ENCODE results near the gene SECTM1.

Gene SECTM1

DNA sequence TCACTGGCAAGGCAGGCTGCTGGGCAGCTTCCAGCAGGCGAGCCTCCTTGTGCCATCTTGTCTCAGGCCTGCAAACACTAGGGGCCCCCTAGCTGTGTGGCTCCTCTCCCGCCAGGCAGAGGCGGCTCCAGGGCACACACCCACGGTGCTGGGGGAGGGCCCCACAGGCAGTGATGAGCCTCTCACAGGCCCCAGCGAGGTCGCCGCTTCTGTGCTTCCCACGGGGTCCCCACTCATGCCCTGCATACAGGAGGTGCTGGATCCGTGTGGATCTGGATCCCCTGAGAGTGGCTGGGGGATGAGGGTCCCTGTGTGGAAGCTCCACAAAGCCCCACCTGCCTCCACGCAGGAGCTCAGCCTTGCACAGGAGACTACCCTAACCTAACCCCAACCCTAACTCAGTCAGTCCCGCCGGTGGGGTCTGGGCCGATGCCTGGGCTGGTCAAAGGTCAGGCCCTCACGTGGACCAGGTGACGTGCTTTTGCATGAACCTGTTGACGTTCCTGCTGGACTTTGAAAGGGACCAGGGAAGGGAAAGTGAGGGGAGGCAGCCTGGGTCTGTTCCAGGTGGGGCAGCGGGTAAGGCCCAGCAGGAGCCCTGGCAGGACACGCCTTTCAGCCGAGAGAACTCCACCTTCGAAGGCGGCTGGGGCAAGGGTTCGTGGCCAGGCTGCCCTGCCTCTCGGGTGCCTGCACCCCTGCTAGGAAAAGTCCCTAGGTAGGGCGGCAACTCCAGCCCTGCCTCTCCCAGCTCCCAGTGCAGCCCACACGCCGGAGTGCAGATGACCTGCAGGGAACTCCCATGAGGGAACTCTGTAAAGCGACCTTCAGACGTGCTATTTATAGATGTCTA is 5.2 kb downstream of the SECTM1 start:
- DNase-seq (ENCODE audit: low read depth, low spot score): no peak

DNA sequence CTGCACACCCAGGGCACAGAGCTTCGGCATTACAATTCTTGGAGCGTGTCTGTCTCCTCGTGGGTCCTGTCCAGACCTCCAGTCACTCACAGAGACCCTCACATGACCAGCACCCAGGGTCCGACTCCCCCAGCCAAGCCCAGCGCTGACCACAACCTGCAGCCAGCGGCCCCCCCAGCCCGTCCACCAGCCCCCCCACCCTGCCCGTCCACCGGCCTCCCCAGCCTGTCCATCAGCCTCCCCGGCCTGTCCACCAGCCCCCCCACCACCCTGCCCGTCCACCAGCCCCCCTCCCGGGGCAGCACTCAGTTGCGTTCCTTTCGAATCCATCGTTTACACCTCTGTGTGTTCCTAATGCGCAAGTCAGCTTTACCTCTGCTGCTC is 5.8 kb downstream of the SECTM1 start:
- DNase-seq (ENCODE audit: low read depth, low spot score): no peak

DNA sequence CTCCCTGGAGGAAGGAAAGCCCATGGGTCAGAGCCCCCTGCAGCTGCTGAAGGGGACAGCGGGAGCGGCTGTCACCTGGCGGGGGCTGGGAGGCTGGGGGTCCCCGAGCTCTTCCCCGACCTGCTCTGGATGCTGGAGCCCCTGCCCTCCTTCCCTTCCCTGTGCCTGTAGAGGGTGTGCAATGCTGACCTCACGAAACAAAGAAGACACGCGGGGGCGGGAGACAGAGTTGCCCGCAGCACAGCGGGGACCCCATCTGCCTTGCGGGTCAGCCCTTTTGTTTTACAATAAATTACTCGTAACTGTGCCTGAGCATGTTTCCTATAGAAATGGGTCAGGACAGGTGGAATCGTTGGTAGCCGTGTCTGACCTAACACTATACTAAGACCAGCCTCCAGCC is 6.3 kb downstream of the SECTM1 start:
- DNase-seq (ENCODE audit: low read depth, low spot score): no peak

DNA sequence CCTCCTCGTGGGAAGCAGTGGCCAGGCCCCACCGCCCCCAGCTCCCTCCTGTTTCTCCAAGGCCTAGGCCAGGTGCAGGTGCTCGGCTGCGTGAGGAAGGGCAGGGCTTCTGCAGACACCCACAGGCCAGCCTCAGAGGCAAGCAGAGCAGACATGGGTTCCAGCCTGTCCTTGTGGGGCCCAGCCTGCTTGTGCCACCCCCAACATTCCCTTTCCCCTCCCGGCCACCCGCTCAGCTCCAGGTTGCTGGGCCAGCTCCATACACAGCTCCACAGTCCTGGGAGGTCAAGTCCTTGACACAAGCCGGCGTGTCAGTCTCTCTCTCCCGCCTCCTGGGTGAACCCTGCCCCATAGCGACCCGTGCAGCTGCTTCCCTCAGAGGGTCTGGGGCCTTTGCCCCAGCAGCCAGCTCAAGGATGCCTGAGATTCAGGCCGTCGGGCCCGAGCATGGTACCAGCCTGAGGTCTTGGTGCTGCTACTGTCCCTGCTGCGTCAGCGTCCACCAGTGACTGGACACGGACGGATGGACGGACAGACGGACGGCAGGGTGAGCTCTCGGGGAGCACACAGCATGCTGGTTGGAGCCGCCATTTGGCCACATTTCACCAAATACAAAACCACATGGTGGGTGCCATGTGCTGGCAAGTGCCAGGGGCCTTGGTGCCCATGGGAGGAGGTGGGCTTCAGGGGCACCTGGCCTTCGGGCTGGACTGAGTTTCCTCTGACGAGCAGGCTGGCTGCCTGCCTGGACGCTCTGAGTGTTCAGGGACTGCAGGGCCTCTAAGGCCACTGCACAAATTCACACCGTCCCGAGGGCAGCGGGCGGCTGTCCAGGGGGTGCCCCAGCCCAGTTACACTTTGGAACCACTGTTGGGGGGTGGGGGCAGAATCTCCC is 8.0 kb downstream of the SECTM1 start:
- no peak for DNase-seq (ENCODE audit: low read depth, low spot score)

GRCh38 chr17:82324566-82325285 is 8.8 kb downstream of the SECTM1 start:
- DNase-seq (ENCODE audit: low read depth, low spot score): no peak

DNA sequence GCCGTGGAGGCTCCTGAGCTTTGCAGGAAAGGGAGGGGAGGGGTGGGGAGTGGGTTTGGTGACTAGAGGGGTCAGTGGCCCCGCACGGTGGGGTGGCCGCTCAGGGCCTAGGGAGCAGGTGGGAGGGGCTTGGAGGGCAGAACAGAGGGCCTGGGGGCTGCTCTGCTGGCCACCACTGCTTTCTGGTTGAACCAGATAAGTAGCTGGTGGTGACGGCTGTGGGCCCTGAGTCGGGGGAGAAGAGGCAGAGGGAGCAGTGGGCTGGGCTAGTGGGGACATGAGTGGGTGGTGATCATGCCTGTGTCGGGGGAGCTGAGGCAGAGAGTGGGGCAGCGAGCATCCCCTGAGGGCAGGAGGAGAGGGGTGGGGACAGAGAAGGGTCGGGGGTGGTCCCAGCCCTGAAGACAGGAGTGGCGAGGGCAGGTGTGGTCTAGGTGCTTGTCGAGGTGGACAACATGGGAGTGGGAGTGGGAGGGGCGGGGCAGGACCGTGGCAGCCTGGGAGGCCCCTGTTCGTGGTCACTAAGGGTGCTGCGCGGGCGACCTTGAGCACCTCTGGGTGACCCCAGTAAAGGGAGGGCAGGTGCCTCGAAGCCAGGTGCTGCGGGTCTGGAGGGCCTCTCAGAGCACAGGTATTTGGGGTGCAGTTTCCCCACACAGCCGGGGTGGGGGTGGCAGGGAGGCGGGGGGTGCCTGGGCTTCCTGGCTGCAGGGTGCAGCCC is 9.9 kb downstream of the SECTM1 start:
- DNase-seq (ENCODE audit: low read depth, low spot score): no peak

DNA sequence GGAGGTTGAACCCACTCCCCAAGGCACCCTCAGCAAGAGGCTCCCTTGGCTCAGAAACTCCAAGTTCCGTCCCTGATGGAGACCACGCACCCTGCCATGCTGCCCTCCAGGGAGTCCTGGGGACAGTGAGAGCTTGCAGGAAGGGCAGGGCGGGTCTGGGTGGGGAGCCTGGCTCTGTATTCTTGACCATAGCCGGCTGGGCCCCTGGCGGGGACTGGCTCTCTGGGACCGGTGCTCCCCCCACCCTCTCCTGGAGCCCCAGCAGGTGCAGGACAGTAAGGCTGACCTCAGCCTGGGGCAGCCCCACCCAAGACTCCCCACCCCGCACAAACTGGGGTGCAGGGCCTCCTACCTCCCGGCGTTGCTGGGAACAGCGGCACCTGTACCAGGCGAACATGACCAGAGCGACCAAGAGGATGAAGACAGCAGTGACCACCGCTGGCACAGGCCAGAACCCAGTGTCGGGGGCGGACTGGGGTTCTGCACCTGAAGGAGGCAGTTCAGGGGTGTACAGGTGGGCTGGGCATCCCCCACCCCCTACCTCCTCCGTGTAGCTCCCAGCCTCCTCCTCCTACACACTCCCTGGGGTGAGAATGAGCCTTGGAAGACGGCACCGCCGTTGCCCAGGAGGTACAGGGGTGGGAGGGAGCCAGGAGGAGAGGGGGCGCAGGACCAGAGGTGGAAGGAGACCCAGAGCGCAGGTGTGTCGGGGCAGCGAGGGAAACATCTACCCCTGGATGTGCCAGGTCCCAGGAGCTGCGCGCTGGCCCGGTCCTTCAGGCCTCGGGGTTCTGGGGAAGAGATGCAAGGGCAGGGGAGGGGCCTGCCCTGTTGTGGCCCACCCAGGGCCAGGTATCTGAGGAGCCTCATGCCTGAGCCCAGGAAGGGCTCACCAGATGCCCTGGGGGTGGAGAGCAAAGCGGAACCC is 10.8 kb downstream of the SECTM1 start:
- DNase-seq (ENCODE audit: low read depth, low spot score): no peak

- no peak for DNase-seq (ENCODE audit: low read depth, low spot score)
Observed at GRCh38 chr17:82321947-82322466, 11.6 kb downstream of the SECTM1 start.

- peak; percentile 55 for DNase-seq (ENCODE audit: low read depth, low spot score)
Observed at GRCh38 chr17:82320956-82321927, 12.3 kb downstream of the SECTM1 start.

- no peak for DNase-seq (ENCODE audit: low read depth, low spot score)
Observed at GRCh38 chr17:82320140-82320840, 13.3 kb downstream of the SECTM1 start.

DNA sequence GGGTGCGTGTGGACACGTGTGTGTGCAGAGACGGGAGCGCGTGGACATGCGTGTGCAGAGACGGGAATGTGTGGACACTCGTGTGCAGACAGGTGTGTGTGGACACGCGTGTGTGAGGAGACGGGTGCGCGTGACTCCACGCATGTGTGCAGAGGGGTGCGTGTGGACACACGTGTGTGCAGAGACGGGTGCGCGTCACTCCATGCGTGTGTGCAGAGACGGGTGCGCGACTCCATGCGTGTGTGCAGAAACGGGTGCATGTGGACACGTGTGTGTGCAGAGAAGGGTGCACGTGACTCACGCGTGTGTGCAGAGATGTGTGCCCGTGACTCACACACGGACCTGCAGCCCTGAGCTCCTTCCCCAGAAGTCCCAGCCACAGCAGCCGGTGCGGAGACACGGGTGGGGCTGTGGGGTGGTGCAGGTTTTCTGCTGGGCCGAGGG is 13.9 kb downstream of the SECTM1 start:
- DNase-seq (ENCODE audit: low read depth, low spot score): no peak

GRCh38 chr17:82318772-82319606 is 14.6 kb downstream of the SECTM1 start:
- no peak for DNase-seq (ENCODE audit: low read depth, low spot score)

DNA sequence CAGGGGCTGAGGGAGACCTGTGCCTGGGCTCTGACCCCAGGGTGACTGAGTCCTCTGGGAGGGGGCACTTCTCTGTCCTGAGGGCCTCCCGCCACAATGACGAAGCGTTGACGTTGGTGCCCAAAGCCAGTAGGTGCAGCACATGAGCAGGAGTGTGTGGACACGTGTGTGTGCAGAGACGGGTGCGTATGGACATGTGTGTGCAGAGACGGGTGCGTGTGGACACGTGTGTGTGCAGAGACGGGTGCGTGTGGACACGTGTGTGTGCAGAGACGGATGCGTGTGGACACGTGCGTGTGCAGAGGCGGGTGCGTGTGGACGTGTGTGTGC is 15.4 kb downstream of the SECTM1 start:
- no peak for DNase-seq (ENCODE audit: low read depth, low spot score)

- no peak for DNase-seq (ENCODE audit: low read depth, low spot score)
Observed at GRCh38 chr17:82317394-82318168, 16.0 kb downstream of the SECTM1 start, which contains the start of gene CD7. CD7 (minus strand) TSS chr17:82317608; CDS start chr17:82317495, 113 bp downstream.

GRCh38 chr17:82316651-82317393 is 16.7 kb downstream of the SECTM1 start:
- DNase-seq (ENCODE audit: low read depth, low spot score): no peak

Measured in activated CD4-positive, CD25-positive, alpha-beta regulatory T cell treated with anti-CD3 and anti-CD28 coated beads, Interleukin-2, amount 50 U/mL, for 16 hours (primary cell).